CD4-positive, alpha-beta T cell treated with Interleukin-6 for 4 hours (primary cell): ENCODE data around the gene MKNK2.

ENCODE experiments used
- DNase-seq: peaks from one replicate; pipeline ENCODE4 v3.0.0-alpha.2; 2020; ENCODE audit warnings: mixed read lengths

Gene MKNK2

GRCh38 chr19:2057484-2058469, 6.7 kb upstream of the MKNK2 start:
- DNase-seq, result no peak

GRCh38 chr19:2056837-2057192, 5.8 kb upstream of the MKNK2 start:
- no peak for DNase-seq

GRCh38 chr19:2055931-2056836, 5.1 kb upstream of the MKNK2 start:
- peak; percentile 70 for DNase-seq

GRCh38 chr19:2054763-2055162, 3.7 kb upstream of the MKNK2 start:
- no peak for DNase-seq

GRCh38 chr19:2053601-2054389, 2.8 kb upstream of the MKNK2 start:
- DNase-seq, result no peak

GRCh38 chr19:2051773-2052704, 995 bp upstream of the MKNK2 start:
- DNase-seq, result peak; percentile 59

- DNase-seq, result no peak
These were observed 574 bp downstream of the MKNK2 start for GRCh38 chr19:2050349-2050990.

GRCh38 chr19:2049741-2050348, 1.2 kb downstream of the MKNK2 start:
- DNase-seq, result peak; percentile 79

- no peak for DNase-seq
These were observed 1.9 kb downstream of the MKNK2 start for GRCh38 chr19:2048959-2049740.

- no peak for DNase-seq
These were observed 2.7 kb downstream of the MKNK2 start for GRCh38 chr19:2048104-2048958.

- peak; percentile 42 for DNase-seq
These were observed 3.5 kb downstream of the MKNK2 start for GRCh38 chr19:2047449-2048103.

- DNase-seq, result no peak
These were observed 4.0 kb downstream of the MKNK2 start for GRCh38 chr19:2047076-2047448.

- DNase-seq, result no peak
These were observed 4.8 kb downstream of the MKNK2 start for GRCh38 chr19:2046046-2046907.

GRCh38 chr19:2045501-2046045, 5.5 kb downstream of the MKNK2 start:
- DNase-seq, result no peak

- DNase-seq, result no peak
These were observed 6.1 kb downstream of the MKNK2 start for GRCh38 chr19:2044709-2045500.
